ENCODE data around the gene RALGAPA2.

RALGAPA2 gene

DNA sequence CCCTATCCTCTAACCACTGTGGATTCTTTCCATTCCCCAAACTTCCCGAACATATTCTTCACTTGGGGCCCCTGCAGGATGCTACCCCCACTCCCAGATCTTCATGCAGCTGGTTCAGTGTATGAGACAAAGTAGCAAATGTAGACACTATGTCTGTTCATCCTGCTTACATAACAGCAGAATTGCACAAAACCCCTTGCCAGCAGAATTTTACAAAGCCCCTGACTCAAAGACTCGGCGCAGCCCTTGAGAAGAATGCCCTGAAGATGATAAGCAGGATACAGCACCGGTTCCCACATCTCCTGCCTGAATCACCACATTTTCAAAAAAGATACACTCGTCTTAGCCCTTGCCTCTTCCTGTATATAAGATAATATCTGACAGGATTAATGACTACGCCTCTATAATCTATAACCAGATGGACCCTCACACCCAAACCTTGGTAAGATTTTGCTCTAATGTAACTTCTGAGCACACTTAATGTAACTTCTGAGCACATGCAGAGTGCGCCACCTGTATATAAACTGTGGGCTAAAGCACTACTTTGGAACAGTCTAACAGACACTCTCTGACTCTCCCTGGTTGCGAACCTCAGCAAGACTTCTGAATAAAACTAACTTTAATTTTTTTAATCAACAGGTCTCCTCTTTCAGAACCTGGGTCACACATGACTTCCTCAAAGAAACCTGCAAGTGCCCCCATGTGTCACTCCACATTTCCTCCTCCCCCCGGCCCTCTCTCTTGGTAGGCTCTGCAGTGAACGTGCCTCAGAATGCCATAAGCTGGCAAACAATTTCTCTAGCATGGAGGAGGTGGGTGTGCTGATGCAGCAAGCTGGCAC is 28.7 kb downstream of the RALGAPA2 start:
- DNase-seq (ENCODE audit: low spot score), result no peak

DNA sequence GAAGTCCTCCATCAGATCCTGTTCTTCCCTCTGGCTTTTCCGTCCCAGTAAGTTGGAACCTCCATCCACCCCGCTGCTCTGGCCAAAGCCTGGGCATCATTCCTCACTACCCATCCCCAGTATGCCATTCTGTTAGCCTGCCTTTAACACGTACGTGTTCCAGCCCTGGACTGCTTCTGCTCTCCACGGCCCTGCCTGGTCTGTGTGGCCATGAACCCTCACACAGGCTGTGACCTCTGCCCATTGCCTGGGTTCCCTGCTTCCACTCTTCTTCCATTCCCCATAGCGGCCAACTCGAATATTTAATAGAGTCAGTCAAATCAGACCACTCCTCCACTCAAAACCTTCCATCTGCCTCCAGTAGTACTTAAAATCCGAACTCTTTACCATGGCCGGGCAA is 29.4 kb downstream of the RALGAPA2 start:
- DNase-seq (ENCODE audit: low spot score), result no peak

DNA sequence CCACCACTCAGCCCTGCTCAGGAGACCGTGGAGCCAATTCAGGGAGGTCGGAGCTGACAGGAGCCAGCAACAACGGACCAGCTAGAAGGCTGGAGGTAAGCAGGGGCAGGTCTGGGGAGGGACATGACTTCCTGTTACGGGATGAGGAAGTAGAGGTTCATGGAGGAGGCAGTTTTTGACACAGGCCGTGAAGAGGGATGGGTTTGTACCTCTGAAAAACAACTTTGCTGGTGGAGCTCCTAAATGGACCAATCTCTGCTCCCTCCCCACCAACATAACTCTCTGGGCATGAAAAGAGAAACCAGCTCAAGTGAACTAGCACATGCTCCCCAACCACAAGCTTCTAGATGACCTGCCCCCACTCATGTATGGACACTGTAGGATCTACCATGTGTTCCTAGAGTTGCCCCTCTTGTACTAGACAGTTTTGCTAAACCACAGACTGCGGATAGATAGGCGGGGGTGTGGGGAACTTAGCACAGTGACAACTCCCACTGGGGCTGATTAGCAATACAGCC is 31.4 kb downstream of the RALGAPA2 start:
- no peak for DNase-seq (ENCODE audit: low spot score)

DNA sequence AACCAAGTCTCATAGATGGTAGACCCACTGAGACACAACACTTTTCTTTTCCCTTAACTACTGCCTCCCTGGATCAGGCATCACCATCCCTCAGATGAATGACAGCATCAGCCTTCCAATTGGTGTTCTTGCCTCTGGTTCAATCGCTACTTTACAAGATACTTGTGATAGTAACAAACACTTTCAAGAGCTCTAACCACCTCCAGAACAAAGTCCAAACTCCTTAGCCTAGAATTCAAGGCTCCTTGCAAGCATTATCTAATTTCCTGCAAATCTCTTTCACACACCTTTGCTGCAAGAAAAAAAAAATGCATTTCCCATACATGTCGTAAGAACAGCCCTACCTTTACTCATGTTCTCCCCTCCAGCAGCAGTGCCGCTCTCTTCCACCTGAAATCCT is 33.1 kb downstream of the RALGAPA2 start:
- DNase-seq (ENCODE audit: low spot score), result no peak

DNA sequence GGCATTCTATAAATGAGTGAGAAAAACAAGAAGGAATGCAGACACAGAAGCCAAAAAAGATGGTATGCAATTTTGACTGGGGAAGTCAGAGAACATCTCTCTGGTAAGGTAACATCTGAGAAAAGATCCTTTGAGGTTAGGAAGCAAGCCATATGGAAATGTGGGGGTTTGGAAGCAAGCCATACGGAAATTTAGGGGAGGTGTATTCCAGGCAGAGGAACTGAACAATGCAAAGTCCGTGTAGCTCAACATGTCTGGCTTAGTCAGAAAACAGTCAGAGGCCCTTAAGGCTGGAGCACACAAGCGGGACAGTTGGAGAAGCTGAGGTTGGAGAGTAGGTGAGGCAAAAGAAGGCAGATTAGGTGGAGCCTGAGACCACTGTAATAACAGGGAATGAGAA is 35.3 kb downstream of the RALGAPA2 start:
- DNase-seq (ENCODE audit: low spot score), result no peak

DNA sequence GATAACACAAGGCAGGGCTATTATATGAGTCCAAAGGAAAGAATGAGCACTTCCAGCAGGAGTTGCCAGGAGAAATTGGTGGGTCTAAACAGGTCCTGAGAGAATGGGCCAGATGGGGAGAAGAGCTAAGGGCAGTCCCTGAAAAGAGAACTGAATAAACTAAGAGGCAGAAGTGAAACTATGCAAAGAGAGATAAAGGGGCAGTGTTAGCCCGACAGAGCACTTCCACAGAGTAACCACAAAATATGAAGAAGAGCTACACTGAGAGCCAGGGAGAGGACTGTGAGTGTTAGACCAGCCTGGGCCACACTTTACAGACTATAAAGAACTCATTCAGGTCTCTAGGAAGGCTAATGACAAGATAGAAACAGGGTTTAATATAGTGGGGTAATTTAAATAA is 43.8 kb downstream of the RALGAPA2 start:
- no peak for DNase-seq (ENCODE audit: low spot score)

DNA sequence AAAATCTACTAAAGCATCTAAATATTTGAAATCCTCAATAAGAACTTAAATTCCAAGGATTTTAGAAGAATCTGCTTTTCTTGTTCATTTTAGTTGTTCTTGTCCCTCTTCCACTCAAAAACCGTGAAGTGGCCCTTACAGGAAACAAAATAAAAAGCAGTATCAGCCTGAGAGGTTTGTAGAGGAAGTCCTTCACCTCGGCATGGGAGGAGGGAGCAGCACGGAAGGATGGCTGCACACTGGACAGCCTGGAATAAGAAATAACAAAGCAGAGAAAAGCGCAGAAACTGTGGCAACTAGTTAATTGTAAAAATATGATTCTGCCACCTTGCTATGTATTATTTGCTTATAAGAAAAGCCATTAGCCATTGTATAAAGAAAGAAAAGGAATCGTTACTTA is 46.1 kb downstream of the RALGAPA2 start:
- DNase-seq (ENCODE audit: low spot score), result no peak

DNA sequence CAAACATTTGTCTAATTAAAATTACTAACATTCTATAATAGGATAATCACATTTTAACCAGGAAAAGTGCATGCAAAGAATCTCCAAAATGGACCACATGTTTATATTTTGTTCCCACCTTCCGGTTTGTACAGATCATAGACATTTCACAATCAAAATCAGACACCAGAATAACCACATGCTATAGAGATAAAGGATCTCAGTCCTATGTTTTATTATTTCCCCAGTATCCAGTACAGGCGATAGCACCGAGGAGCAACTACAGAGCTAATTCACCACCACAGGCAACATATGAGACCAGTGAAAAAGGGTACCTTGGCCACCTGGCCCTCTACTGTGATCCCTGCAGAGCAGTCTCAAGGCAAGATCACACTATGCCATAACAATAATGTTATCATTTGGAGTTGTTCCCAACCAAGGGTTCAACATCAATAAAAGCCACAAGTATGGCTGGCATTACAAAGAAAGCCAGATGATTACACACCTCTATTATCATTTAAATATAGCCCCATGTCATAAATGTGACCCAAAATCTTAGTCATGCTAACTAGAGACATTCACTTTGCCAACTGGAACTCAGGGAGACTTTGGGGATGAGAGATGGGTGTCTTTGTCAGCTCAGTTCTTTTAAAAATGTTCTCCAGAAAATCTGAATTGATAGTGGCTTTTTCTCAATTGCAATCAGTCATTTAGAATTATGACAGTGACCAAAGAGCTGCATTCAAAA is 46.7 kb downstream of the RALGAPA2 start:
- no peak for DNase-seq (ENCODE audit: low spot score)

DNA sequence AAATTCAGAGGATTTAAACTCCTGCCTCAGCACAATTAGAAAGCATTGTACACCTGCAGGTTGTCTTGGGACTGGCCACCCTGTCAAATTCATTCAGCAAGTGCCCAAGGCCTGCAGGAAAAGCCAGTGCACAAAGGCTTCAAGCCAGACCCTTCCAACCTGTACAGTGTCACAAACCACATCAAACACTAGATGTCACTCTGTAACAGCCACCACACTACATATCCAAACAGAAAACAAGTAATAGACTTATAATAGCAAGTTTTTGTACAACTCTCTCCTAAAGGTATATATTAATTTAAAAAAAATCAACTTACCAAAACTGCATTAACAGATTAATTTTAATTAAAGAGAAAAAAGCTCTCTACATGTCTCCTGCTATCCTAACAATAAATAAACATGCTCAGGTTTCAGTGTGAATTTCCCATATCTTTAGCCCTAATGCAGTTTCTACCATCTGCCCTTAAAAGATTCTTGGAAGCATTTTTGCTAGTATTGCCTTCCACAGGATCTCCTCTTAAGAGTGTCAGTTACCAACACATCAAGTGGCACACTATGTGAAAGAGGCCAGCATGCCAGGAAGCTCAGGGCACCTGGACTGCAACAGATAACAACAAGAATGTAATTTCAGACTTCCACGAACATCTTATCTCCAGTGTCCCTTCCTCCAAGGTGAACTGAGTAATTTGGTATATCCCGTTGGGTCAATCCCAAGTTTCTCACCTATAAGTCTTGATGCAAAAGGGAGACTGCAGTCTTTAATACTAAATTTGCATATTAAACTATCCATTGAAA is 47.5 kb downstream of the RALGAPA2 start:
- DNase-seq (ENCODE audit: low spot score), result peak; percentile 20

DNA sequence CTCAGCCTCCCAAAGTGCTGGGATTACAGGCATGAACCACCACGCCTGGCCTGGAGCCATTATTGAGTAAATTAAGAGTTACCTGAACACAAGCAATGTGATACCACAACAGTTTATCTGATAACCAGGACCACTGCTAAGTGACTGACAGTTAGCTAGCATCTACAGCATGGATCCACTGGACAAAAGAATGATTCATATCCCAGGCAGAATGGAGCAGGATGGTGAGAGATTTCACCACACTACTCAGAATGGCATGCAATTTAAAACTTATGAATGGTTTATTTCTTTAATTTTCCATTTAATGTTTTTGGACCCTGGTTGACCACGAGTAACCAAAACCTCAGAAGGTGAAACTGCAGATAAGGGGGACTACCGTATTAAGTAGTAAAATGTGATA is 48.6 kb downstream of the RALGAPA2 start:
- DNase-seq (ENCODE audit: low spot score), result no peak

DNA sequence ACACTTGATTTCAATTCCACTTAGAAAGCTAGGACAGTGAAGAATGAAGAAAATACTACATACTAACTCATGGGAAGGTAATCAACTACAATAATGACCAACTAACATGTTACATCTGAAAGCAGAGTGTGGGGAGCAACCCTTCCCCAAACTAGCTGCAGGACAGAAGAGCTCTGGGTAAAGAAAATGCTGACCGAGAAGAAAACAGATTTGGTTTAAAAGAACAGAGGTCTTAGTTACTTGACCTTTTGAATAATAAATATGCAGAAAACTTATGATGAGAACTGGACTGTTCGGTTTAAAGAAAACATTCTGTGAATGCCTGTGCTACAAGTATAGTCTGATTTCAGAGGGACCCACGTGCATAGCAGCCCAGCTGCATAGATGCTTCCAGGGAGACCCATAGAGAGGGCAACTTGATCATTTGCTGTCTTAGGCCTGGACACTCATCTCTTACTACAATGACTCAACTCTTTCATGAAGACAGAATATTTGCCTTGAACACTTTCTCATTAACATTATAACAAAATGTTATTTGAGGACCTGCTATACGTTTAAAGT is 53.5 kb downstream of the RALGAPA2 start:
- DNase-seq (ENCODE audit: low spot score), result no peak

DNA sequence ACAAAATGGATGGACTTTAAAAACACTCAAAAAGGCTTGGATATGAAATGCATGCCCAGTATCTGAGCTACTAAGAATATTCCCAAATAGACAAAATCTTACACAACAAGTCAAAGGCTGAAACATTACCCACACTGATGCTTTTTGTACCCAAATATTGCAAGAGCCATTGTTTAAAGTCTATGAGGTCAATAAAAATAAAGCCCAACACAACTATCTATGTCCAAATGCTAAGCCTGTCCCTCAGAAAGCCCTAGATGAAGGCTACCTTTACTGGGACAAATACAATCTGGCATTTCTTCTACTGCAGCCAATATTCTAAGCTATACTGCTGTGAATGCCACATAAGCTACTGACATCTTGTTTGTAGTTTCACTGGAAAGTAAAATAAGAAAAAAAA is 54.3 kb downstream of the RALGAPA2 start:
- no peak for DNase-seq (ENCODE audit: low spot score)

DNA sequence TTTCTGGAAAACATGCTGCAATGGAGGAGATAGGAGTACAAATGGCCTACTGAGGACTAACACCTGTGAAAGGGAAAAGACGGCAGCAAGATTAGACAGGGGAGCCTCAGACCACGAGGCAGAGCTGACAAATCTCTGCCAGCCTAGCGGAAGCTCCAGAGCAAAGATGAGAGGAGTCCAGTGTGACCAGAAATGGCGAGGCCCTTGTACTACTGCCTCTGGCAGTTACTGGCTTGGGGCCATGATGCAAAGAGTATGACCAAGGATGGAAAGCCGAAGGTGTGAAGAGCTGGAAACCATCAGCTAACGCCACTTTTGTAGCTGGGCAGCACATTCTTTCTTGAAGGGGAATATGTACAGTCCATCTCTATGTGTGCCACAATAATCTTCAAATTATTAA is 55.4 kb downstream of the RALGAPA2 start:
- no peak for DNase-seq (ENCODE audit: low spot score)

DNA sequence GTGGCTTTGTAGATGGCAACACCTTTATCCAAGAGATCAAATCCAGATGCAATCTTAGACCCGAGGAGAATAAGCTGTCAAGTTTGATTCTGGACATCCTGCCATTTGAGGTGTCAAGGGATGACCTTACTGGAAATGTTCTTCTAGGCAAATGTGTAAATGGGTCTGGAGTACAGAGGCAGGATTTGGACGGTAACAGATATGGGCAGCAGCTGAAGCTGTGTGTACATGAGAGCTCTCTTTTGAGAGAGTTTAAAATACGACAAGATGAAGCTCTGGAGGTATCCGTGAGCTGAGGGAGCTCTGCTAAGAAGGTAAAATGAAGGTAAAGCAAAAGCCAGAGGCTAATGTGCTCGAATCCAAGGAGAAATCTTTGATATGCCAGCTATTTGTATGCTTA is 56.6 kb downstream of the RALGAPA2 start:
- no peak for DNase-seq (ENCODE audit: low spot score)

DNA sequence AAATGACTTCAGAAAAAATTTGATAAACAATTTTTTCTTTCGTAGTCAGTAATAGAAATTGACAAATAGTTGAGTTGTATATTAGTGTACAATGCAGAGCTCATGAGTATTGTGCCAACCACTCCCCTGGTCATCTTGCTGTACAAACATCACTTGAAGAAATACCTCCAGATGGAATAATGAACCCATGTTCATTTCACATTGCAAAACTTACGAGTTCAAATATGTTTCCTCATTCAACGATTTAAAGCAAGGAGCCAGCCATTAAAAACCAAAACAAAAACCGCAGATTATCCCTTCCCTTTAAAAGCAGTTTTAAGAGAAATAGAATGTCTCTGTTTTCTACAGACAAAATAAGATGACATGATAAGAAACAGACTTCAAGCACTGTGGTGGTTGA is 62.5 kb downstream of the RALGAPA2 start:
- DNase-seq (ENCODE audit: low spot score), result no peak

DNA sequence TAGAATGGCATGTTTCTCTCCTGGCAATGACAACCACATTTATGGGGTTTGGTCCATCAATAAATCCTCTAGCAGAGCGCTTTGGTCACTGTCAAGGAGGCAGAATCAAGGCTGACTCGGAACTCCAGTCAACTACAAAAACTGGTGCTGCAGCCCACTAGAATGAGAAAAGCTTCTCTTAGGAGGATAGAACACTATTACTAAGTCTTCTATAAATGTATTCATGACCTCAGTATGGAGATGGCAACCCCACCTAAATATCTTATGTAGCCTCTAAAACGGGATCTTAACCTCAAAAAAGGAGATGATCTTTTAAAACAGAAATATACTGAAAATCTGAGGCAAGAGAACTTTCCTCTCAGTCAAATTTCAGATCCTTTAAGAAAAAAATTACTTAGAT is 68.5 kb downstream of the RALGAPA2 start:
- no peak for DNase-seq (ENCODE audit: low spot score)

DNA sequence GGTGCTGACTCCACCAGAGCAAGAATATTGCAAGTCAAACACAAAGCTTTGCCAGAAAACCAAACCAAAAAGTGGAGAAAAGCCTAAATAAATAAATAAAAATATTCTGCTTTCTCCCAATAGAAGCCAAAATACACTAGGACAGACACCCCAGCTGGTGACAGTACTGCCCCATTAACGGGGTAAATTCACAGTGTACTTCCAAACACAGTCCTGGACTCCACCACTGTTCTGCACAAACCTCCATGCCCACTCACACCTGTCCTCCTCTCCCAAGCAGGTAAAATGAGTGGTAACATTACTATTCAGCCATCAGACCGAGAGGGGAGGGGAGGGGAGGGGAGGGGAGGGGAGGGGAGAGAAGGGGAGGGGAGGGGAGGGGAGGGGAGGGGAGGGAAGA is 70.7 kb downstream of the RALGAPA2 start:
- no peak for DNase-seq (ENCODE audit: low spot score)

DNA sequence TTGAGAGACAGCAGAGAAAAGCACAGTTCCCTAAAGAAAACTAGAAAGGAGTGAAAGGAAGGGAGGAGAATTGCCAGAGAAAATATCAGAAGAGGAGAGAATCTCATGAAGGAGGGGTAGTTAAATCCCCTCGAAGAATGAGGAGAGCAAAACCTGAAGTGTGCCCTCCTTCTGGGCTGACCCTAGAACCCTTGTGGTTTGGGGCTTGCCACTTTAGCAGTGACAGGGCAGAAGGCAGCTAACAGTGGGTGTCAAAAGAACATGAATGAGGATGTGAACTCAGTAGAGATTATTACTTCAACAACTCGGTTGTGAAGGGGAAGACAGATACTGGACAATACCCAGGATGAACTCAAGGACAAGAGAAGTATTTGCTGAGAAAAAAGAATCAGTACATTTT is 73.6 kb downstream of the RALGAPA2 start:
- no peak for DNase-seq (ENCODE audit: low spot score)

DNA sequence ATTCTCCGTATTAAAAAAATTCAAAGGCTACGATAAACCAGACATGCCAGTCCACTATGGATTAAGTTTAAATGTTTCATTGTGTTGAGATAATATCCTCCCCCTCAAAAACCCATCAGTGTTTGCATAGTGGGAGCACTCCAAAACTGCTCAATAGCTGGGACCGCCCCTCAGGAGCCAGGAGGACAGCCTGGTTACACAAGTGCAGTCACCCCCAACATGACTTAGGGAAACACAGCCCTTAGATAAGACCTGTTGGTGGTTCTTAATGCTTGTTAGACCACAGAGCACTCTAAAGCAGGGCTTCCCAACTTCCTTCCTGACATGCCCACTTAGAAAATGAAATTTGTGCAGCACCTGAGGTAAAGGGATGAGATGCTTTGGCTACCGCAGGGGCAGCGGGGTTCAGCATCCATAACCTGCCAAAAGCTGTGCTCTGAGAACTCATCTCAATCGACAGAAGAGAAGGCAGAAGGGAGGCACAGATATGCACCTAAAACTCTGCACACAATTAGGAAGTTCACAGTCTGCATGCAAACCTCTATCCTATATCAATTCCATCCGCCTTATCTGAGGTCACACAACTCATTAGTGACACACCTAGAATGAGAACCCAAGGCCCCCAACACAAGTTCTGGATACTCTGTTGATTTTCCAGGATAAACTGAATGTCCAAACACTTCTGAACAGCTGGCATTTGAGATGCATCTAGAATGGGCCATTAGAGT is 74.3 kb downstream of the RALGAPA2 start:
- DNase-seq (ENCODE audit: low spot score), result no peak

DNA sequence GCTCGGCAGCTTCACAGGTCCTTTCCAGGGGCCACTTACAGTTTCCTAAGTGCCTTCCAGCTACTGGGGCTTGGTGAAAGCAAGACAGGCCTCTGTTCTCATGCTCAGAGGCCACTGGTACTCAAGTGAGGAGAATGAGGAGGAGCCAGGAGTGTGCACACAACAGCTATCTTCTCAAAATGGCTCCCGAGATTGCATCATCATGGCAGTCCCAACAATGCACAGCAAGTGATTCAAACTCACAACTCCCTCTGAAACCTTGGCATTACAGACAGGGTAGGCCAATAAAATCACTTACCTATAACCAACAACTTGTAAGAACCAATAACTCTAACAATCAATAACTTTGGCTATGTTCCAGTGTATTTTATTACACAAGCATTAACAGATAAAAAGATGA is 77.4 kb downstream of the RALGAPA2 start:
- no peak for DNase-seq (ENCODE audit: low spot score)

DNA sequence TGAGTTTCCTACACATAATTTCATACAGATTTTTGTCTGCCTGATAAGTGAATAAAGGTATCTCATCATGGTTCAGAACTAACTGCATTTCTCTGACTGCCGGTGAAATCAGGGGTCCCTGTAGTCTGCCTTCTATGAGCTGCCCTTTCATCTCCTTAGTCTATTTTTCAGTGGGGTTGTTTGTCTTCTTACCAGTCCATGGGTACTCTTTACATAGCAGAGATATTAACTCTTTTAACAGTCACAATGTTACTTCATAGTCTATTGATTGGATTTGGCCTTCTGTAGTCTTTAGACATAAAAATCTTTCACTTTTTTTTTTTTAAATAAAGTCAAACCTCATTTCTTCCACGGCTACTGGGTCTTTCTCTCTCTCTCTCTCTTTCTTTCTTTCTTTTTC is 79.8 kb downstream of the RALGAPA2 start:
- DNase-seq (ENCODE audit: low spot score), result no peak

DNA sequence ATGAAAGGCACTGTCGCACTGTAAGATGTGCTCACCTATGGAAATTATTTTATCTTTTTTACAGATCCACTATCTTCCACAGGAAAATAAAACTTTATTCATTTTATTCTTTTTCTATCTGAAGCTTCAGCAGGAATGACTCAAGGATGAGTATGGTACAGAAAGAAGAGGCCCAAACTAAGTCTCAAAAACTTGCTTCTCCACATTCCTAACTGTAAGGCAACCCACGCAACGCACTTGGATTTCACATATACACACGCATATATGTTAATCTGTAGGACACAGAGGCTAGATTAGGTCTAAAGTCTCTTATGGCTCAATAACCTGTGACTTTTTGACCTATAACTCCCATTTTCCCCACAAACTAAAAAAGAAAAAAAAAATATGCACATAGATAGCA is 81.9 kb downstream of the RALGAPA2 start:
- no peak for DNase-seq (ENCODE audit: low spot score)
